ENCODE results near the gene MOSPD2.

Gene MOSPD2

DNA sequence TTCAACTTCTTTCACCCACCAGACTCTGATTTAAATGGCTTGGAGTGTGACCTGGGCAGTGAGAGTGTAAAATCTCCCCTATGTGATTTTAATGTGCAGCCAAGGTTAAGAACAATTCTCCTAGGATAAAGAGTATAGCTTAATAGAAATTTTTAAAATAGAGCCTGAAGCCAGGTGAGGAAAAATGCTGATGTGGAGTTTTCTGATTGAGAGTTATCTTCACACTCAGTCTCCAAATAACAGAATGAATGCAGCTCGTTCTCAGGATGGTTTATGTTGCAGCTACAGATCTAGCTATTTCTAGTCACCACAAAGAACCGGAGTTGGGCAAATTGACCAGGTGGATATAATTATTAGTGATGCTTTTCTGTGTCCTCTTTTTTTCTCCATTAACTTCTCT is 70.7 kb downstream of the MOSPD2 start:
- TF ChIP-seq, protein P1, sequence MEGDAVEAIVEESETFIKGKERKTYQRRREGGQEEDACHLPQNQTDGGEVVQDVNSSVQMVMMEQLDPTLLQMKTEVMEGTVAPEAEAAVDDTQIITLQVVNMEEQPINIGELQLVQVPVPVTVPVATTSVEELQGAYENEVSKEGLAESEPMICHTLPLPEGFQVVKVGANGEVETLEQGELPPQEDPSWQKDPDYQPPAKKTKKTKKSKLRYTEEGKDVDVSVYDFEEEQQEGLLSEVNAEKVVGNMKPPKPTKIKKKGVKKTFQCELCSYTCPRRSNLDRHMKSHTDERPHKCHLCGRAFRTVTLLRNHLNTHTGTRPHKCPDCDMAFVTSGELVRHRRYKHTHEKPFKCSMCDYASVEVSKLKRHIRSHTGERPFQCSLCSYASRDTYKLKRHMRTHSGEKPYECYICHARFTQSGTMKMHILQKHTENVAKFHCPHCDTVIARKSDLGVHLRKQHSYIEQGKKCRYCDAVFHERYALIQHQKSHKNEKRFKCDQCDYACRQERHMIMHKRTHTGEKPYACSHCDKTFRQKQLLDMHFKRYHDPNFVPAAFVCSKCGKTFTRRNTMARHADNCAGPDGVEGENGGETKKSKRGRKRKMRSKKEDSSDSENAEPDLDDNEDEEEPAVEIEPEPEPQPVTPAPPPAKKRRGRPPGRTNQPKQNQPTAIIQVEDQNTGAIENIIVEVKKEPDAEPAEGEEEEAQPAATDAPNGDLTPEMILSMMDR (IDR thresholded peaks at IDR 0.05), result no peak

DNA sequence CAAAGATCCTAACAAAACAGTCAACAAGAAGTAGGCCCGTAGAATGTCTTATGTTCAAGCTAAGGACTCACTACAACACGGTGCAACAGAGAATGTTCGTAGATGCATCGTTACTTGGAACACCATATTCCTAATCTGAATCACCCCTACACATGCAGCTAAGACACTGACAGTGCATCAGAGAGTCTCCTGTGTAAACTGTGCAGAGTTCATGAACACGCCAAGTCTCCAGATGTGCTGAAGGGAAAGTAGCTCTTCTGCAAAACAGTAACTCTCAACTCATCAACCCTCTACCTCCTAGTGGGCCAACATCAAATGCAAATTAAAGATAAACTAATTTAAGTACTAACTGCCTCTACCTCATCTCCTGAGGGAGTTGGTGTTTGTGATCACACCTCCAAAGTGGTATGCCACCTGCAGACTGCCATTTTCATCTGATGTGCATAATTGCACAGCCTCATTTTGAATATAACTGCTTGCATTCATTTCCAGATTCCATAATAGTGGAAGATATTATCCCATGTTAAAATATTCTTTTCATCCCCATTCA is 73.5 kb downstream of the MOSPD2 start:
- TF ChIP-seq, protein P1 (IDR thresholded peaks at IDR 0.05), result no peak

DNA sequence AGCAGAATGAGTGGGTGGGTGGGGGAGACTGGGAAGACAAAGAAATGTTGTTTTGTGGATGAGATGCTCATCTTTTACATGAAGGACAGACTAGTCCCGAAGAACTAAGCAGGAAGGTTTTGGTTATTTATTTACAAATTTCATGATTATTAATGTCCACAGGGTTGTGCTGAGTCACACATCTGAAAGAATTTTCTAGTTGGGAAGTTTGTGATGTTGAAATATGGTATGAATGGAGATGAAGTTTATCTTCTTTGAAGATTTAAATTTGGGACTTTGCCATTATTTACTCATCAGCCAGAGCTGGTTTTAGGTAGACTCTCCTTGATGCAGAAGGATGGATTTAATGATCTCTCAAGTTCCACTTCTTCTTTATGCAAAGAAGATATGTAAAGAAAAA is 75.5 kb downstream of the MOSPD2 start:
- TF ChIP-seq, protein P1 (IDR thresholded peaks at IDR 0.05), result no peak

DNA sequence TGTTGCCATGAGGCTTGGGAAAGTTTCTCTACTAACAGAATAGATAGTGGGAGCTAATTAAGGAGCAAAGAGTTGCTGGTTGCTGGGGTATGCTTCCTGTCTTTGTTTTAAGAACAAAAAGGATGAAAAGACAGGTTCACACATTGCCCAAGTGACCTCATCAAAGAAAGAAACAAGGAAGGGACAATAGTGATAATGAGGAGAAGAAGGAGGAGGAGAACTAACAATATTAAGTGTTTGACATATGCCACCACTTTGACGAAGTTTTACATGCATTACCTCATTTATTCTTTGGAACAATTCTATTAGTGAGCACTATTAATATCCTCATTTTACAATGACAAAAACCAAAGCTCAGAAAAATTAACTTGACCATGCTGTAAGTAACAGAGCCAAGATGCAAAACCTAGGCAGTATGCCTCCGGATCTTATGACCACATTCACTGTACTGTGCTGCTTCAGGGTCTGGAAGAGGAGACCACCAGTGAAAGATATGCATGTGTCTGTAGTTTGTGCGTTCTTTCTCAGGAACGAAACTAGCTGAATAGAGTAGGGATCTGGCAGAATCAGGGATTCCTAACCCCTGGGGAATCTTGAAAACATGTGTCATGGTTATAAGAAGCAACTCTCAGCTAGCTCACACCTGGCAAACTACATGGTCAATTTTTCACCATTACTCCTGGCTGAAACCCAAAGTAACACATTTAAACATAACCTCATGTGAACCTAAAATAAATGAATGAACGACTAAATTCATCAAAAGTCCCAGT is 83.8 kb downstream of the MOSPD2 start:
- TF ChIP-seq, protein P1 (IDR thresholded peaks at IDR 0.05), result no peak

DNA sequence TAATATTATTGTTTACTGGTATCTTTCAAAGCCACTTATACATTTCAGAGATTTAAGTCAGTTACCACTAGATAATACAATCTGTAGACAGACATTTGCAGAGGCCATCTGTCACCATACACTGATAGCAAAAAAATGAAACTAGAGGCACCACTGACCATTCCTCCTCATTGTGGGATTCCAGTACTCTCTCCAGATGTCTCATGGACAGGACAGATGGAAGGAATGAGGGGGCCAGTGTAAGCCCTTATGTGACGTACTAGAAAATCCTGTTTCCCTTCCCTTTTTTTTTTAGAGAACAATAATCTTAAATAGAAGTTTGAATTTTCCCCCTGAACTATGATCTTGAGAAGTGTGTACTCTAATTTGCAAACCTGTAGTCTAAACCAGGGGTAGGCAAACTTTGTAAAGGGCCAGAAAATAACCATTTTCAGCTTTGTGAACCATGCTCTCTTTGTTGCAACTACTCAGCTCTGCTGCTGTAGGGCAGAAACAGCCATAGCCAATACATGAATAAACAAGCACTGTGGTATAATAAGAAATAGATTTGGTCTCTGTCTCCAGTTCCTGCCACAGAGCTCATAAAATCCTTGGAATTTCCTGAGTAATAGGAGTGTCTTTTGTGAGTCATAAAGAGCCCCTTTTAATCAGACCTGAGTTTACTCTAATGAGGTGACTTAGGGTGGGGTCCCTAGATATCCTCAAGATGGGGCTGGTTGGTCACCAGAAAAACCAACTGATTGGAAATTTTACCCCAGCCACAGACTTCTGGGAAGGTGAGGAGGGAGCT is 90.4 kb downstream of the MOSPD2 start:
- TF ChIP-seq, protein P1 (IDR thresholded peaks at IDR 0.05), result no peak

DNA sequence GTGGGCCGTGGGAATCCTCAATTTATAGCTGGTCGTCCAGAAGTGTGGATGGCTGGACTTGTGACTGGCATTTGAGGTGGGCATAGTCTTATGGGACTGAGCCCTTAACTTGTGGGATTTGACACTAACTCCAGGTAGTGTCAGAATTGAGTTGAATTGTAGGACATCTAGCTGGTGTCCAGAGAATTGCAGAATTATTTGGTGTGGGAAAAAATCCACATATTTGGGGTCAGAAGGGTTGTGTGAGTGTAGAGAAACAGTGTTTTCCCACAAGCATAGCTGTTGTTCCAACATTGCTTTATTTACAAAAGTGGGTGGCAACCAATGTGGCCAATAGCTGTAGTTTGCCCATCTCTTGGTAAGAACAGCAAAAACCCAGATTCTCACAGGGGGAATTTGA is 91.3 kb downstream of the MOSPD2 start:
- TF ChIP-seq, protein P1 (IDR thresholded peaks at IDR 0.05), result no peak

Data from LNCAP (cell line).